Endometrial microvascular endothelial cells (primary cell): ENCODE data around the gene ALDOB. TPM values are rescaled to one million over a fixed set of nuclear protein-coding genes. Genes with fewer than 3 reads are reported as not detected.

Source experiments
- in situ Hi-C: cut with HindIII; loops from 2 replicates; pipeline ENCODE4 v1.10.0; 2017; ENCODE audit warnings: low sequenced_read_pairs, low pct_unique_long_range_greater_than_20kb; ENCODE audit errors: inconsistent ontology term
- total RNA-seq: library from RNA; depleted of rRNA; stranded (reverse); fragments of >200 nt; gene quantifications from one replicate; pipeline ENCODE4 v1.2.3, GENCODE V29; 2015; ENCODE audit errors: inconsistent ontology term

ALDOB gene
- total RNA-seq, 1 donor from 2014 or later = not detected

DNA sequence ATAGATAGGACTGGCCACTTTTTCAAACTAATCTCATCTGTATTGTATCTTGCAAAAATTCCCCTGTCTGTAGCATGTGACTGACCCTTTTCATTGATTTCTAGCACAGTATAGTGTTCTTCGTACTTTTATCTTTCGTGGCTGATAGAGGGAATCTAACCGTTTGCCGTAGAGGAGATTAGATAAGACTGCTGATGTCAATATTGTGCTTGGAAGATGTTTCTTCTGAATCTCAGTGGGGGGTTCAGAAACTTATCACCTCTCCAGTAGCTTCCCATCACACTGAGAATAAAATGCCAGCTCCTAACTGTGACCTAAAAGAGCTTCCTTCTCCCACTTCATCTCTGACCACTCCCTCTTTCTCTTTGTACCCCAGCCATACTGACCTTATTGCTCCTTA lies 25.4 kb upstream of the ALDOB start:
- in situ Hi-C loops = no loop called here

DNA sequence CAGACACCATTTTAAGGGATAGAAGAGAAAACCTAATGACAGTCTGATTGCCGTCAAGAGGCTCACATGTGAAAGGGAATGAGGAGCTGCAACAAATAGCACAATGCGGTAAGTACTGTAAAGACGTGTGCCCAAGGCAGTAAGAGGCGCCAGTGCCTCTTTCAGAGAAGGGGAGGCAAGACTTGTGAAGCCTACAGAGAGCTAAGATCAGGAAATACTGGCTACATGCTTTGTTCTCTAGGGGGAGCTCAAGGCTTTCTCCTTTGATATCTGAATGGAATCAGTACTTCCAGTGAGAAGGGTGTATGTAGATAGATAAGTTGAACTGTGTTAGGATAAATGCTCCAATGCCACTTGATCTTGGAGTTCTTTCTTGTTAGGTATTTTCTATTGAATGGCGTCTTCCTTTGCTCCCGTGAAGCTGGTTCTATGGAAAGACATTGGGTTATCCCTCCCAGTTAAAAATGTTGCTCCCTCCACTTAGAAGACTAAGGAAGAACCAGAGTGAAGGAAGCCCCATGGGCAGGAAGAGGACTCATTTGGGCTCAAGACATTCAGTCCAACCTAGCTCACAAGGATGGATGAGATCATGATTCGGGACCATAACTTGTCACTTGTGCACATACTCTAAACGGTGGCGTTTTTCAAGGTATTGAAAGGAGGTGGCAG lies 23.5 kb upstream of the ALDOB start:
- in situ Hi-C loops = no loop called here

DNA sequence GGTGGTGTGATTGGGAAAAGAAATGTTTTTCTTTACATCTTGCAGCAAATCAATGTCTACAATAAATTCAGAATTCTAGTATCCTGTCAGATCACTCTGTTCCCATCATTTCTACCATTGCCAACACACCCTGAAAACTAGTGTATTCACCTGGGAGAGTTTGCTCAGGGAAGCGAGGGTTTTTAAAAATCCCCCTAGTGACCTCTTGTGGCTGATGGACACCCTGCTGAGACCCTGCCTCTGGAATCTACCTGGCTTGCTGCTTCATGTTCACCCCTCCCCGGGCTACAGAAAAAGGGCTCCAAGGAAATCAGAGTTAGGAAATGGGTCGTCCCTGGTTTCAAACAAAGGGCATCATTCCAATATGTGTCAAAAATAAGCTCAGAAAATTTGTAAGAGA lies 21.4 kb upstream of the ALDOB start:
- in situ Hi-C loops = no loop called here

DNA sequence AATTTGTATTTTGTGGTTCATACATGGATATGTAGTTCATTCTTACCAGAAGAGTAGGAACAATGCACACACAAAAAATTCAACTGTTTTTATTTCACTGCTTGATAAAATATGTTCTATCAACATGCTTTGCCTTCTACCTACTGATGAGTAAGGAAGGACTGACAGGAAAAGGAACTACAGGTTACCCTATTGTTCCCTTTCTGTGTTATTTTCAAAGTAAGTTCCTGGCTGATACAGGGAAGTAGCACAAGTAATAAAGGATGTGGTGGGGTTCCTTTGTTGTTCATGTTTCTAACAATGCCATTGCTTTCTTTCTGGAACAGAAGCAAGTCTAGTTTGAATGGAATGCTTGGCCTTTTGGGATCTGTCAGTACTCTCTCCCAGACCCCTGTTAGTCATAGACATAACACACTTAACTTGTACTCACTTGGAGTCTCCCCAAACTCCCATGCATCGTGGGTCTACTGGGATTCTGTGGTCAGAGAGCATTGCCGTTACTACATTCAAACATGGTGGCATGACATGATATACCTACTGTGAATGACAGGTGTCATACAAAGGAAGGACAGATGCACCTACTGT lies 20.2 kb upstream of the ALDOB start:
- in situ Hi-C loops = no loop called here

DNA sequence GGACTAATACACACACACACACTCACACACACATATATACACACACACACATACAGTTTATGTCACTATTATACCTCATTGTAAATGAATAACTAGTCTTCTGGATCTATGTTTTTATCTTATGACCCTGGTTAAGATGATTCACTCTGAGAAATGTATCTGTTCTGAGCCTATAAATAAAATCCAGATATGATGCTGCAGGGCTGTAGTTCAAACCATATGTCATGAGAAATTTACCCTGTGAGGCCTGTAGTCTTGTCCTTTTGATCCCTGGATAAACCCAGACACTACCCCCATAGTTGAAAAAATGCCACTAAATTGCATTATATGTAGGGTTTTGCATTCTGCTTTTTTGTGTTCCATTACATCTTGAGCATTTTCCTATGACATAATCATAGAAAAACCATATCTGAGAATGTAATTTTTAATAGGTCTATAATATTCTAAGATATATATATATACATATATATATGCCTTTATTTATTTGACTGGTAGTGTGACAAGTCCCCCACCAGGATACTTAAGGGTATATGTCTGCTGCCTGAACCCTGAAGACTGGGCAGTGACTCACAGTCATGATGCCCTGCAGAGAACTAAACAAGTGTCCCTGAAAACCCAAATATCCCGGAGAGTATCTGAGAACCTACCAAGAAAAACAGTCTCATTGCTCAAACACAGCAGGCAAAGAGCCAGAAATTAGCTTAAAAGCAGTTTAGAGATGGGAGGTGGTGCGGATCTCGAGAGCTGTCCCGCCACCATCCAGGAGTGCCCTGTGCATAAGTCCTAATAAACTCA lies 18.4 kb upstream of the ALDOB start:
- in situ Hi-C loops = no loop called here

DNA sequence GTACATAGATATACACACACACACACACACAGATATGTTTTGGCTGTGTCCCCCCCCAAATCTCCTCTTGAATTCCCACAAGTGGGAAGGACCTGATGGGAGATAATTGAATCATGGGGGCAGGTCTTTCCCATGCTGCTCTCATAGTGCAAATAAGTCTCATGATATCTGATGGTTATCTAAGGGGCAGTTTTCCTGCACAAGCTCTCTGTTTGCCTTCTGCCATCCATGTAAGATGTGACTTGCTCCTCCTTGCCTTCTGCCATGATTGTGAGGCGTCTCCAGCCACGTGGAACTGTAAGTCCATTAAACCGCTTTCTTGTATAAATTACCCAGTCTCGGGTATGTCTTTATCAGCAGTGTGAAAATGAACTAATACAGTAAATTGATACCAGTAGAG lies 15.9 kb upstream of the ALDOB start:
- in situ Hi-C loops = no loop called here

DNA sequence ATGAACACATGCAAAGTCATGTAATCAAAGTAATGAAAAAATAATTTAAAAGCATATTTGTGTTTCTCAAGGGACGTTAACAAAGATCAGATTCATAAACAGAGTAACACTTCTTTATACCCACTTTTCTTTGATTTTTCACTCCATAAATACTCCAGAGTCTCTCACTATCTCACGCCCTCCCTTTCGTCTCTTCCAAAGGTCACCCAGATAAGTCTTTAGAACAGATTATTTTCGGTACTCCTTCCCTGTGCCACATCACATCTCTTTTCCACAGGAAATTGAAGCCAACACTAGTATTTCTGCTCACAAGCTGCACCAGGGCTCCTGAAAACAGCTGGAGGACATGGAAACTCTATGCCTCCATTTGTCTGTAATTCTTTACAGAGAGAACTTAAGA lies 15.4 kb upstream of the ALDOB start:
- in situ Hi-C loops = no loop called here

DNA sequence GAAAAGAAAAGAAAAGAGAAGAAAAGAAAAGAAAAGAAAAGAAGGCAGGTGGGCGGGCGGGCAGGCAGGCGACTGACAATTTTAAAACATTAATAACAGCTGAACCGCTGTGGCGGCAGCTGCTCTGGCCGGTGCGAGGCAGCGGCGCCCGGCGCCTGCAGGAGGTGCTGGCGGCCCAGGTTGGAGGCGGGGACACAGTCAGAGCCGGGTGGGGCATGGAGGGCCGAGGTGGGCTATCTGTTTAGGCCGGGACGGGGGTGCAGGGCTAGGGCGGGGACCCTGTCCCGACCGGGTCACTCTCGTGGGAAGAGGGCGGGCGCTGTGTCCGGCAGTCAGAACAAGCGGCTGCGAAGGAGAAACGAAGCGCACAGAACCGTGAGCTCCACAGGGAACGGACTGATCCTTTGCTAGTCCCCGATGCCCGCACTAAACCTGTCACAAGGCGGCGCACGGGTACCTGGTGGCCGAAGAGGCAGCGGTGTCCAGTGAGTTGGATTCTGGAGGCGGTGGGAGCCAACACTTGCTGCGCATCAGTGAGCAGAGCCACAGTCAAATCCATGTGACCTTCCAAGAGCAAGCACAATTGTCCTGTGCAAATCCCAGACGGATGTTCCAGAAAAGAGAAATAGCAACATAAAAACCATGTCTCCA lies 13.6 kb upstream of the ALDOB start:
- in situ Hi-C loops = no loop called here

DNA sequence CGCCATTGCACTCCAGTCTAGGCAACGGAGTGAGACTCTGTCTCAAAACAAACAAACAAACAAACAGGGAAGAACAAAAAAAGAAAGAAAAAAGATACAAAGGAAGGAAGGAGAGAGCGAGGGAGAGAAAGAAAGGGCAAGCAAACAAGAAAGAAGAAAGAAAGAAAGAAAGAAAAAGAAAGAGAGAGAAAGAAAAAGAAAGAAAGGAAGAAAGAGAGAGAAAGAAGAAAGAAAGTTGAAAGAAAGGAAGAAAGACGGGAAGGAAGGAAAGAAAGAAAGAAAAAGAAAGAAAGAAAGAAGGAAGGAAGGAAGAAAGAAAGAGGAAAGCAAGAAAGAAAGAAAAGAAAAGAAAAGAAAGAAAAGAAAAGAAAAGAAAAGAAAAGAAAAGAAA lies 13.1 kb upstream of the ALDOB start:
- in situ Hi-C loops = no loop called here

DNA sequence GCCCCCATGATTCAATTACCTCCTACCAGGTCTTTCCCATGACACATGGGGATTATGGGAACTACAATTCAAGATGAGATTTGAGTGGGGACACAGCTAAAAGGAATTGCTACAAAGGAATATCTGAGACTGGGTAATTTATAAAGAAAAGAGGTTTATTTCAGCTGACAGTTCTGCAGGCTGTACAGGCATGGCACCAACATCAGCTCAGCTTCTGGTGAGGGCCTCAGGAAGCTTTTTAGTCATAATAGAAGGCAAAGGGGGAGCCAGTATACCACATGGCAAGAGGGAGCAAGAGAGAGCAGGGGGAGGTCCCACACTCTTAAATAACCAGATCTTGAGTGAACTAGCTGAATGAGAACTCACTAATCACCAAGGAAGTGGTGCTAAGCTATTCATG lies 11.2 kb upstream of the ALDOB start:
- in situ Hi-C loops = no loop called here

DNA sequence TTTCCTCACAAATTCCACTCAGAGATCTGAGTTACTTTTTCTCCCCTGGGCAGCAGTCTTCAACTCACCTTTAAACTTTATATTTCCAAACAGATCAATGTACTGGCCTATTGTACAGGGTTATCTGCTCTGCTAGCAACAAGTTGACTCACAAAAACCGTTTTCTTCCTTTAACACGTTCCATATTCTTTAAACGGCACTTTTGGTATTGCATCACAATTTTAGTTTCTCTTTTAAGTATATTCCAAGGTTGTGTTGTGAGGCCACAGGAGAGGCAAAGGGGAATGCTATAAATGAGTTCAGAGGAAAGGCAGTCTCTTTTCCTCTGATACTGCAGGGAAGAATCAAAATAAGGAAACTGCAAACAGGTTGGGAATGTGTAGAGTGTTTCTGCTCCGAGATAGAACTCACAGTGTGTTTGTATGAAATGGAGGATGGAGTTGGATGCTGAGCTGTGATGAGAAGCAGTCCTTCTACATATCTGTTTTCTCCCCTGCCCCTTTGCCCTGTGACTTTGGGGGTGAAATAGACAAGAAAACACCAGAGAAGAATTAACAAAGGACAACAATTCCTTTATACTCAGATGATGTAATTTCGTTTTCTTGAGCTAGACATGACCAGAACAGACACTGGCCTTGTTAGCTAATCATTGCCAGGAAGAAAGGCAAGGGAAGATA lies 9.9 kb upstream of the ALDOB start:
- in situ Hi-C loops = no loop called here

DNA sequence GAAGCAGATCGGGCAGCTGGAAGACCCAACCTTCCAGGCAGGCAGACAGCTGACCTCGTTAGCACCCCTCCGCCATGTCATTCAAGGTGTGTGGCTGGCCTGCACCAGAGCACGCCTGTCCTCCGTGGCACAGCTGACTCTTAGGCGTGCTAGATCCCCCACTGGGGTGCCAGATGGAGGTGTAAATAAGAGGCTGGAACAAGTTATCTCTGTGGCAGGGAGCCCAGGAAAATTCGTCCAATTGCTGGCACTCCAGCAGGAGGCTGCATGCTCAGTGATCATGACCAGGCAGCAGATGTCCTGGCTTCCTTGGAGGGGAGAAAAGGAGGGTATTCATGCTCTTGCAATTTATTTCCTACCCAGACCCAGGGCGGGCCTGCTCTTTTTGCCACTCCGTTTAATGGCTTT lies 7.8 kb upstream of the ALDOB start:
- in situ Hi-C loops = no loop called here

DNA sequence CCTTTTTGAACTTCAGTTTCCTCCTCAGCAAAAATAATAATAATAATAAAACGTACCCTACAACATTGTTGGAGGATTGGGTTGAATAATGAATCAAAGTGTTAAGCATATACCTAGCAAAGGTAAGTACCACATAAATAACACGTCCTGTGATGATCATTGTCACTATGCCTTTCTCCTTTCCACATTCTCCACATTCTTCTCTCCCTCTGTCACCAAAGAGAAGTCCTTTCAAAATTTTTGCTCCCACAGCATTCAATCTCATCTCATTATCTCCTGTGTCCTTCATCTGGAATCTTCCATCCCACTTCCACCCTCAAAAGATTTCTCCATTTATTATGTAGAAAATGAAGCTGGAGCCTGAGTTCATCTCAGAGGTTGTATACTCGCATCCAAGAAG lies 7.2 kb upstream of the ALDOB start:
- in situ Hi-C loops = no loop called here

DNA sequence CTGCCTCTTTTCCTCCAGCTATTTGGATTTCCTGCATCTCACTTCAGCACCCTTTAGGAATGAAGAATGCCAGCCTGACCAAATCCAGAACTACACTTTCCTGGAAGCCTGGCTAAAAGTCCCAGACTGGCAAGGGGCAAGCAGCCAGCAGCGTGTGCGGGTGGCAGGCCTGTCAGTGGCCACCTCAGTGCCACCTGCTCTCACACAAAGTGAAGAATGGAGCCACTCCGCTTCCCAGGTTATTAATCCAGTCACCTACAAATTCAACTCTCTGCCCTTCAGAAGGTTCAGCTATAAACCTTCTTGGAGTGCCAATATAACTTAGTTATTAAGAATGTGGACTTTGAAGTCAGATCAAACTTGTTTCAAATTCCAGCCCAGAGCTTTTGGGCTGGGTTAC lies 6.7 kb upstream of the ALDOB start:
- in situ Hi-C loops = no loop called here

DNA sequence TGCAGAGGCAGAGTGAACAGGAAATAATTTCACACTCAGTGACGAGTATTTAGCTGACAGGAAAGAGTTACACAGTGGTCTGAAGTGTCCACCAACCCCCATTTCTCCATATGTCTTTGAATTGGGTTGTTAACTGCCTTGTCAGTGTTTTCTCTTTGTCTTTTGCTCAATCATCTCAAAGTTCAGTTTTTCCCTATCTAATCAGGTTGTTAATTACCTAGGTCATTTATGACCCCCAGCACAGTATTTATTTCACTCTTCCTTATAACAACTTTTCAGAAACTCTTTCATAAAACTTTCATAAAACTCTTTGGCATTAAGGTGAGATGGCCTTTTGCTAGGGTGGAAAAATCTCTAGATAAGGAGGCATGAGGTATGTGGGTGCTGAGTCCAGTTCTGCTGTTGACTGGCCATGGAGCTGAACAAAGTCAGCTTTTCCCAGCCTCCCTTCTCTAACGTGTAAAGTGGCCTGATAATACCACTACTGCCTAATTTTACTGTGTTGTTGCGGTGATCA lies 5.2 kb upstream of the ALDOB start:
- in situ Hi-C loops = no loop called here

DNA sequence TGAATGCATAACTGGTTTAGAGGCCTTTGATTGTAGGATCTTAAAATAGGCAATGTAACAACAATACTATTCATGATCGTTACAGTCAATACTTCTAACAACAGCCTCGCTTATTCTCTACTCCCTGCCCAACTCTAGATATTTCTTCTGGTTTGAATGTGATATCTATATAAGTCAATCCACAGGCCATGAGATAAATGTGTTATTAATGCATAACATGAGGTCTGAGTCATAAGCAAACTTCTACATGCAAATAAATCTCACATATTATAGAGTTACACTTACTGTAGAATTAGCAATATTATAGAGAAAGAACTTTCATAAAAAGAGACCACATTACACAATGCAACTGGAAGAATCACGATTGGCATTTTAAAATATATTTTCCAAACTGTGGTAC lies 2.9 kb upstream of the ALDOB start:
- in situ Hi-C loops = no loop called here

DNA sequence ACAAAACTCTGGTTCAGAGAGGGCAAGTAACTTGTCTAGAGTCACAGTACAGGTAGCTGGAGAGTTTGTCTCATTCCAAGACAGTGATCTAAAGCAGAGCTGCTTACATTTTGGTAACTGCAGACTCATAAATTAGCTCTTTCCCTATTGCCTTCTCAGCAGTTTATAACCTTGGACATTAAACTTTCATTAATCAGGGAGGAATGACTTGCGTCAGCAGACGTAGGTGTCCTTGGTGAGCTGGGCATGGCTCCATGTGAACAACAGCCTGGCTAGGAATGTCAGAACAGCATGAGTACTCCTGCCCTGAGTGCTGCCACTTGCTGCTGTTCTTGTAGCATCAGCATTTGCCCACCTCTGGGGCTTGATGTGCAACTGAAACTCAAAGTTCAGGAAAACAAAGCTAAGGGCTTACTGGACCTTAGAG lies 2.2 kb upstream of the ALDOB start:
- in situ Hi-C loops = no loop called here

DNA sequence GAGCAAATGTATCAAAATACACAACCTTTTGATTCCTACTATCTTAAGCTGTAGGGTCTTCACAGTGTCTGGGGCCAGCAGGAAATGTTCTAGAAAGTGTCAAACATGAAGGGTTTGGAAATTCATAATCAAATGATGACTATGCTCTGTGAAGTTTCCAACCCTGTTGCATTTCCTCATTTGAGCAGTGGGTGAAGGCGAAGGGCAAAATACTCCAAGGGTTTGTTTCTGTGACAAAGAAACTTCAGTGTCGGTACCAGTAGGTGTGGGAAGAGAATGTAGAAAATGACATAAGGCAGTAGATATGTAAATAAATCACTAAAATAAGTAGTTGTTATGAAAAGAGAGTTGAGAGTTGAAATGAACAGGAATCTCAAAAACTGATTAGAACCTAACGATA lies 576 bp downstream of the ALDOB start:
- in situ Hi-C loops = no loop called here

DNA sequence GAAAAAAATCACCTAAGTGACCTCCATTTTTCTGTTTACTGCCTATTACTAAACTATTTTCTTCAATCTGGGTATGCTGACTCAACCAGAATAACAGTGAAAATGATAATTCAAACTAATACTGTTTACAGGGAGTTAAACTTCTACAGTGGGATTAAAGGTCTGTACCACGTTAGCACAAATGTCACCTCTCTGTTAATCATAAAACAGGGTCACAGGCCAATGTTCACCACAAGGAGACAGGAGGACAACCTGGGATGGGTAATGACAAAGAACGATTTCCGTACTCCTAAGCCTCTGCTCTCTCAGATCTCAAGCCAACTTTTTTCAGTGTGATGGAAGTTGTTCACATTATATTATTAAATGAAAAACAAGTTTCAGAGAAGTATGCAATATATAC lies 2.3 kb downstream of the ALDOB start:
- in situ Hi-C loops = no loop called here
